EH (cell line): ENCODE data around the gene OR52E4.

Source experiments
- DNase-seq: peaks from one replicate; pipeline ENCODE4 v3.0.0-alpha.2; 2015; ENCODE audit warnings: low read depth

The OR52E4 gene

DNA sequence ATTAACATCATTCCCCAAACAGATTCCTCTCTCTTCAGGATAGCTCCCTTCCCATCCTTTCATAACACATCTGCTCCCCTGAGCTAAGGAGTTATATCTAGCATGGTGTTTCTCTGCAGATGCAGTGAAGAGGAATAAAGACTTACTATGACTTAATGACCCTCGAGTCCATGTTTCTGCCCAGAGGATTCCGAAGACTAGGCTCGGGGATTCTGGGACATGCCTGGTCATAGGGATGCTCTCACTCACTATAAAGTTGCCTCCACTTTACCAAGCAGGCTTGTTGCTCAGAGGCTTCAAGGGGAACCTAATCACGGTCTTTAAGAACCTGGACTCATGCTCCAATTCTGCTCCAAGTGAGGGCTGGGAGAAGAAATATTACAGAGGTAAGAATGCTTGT lies at the start of gene OR52E4:
TSS of gene OR52E4 (plus strand) at position 301 of the 400 bp plus-strand sequence. CDS start 3,664 bp downstream, outside the sequence.
- no peak for DNase-seq

- no peak for DNase-seq
Observed at GRCh38 chr11:5831196-5831829, 49.1 kb upstream of the OR52E4 start.

- DNase-seq: no peak
Observed at GRCh38 chr11:5833446-5833845, 47.0 kb upstream of the OR52E4 start.

DNA sequence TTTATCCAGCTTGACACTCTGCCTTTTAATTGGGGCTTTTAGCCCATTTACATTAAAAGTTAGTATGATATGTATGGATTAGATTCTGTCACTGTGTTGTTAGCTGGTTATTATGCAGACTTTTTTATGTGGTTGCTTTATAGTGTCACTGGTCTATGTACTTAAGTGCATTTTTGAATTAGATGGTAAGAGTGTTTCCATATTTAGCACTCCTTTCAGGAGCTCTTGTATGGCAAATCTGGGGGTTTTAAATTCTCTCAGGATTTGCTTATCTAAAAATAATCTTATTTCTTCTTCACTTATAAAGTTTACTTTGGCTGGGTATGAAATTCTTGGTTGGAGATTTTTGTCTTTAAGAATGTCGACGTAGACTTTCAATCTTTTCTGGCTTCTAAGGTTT lies 42.7 kb upstream of the OR52E4 start:
- DNase-seq: no peak

GRCh38 chr11:5841797-5842196 lies 38.6 kb upstream of the OR52E4 start, which contains the start of gene OR52E6:
Gene OR52E6 (minus strand): TSS chr11:5841897. CDS start chr11:5841897, 0 bp downstream.
- DNase-seq: no peak

DNA sequence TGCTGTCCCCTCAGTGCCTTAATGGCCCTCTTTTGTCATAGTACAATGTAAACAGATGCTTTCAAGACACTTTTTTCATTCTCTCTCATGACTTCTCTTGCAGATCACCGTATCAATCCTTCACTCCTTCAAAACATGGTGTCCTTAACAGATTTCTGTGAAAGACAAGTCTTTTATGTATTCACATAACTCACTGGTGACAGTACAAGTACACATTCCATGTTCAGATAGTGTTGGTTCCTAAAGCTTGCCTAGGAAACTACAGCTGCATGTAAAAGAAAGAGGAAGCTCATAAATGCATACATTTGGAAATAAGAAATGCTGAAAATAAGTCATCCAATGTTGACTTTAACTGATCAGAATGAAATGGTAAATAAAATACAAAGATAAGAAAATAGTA lies 33.7 kb upstream of the OR52E4 start:
- no peak for DNase-seq

DNA sequence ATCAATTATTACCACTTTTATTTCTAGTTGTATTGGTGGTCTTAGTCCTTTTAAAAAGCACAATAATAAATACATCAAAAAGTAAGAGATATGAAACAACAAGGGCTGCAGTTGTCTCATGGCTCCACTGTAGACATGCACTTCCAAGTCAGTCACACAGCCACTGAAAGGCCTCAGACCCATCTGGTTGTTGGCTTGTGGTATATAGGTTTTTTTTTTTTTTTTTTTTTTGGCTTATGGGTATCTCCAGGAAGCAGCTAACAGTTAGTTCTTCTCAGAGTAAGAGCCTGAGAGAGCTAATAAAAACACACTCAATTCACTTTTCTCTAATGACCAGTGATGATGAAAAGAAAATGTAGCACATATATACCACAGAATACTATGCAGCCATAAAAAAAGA lies 32.7 kb upstream of the OR52E4 start:
- DNase-seq: no peak

DNA sequence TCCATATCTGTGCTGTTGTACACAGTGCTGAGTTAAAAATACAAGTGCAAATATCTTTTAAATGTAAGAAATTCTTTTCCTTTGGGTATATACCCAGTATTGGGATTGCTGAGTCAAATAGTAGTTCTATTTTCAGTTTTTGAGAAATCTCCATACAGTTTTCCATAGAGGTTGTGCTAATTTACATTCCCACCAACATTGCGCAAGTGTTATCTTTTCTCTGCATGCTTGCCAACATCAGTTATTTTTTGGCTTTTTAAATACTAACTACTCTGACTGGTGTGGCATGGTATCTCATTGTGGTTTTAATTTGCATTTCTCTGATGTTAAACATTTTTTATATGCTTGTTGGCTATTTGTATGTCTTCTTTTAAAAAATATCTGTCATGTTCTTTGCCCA lies 29.4 kb upstream of the OR52E4 start:
- DNase-seq: no peak

DNA sequence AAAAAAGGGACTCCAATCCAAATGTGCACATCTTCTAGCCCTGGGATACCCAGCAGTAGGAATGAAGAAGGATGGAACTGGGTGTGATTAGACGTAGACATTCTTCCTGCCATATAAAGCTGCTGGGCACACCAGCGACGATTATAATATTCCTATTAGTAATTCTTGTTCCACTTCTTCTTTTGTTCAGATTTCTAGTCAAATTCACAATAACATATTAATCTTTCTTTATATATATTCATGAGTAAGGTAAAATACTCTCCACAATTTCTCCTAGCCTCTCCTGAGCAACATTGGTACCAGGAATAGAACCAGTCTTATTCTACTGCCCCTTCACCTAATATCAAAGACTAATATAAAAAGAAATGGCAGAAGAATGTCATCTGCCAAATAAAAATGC lies 22.8 kb upstream of the OR52E4 start, which contains the start of gene OR52E8:
TSS of gene OR52E8 (minus strand) at position 101 of the 400 bp plus-strand sequence. CDS start at position 101, 0 bp downstream.
- DNase-seq: no peak

DNA sequence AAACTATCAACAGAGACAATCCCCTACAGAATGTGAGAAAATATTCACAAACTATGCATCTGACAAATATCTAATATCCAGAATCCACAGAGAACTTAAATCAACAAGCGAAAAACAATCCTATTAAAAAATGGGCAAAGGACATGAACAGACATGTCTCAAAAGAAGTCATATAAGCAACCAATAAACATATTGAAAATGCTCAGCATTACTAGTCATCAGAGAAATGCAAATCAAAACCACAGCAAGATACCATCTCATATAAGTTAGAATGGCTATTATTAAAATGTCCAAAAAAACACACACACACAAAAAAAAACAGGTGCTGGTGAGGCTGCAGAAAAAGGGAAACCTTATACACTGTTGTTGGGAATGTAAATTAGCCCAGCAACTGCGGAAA lies 14.6 kb upstream of the OR52E4 start:
- DNase-seq: no peak

GRCh38 chr11:5878564-5878963 lies 1.9 kb upstream of the OR52E4 start:
- DNase-seq: no peak

DNA sequence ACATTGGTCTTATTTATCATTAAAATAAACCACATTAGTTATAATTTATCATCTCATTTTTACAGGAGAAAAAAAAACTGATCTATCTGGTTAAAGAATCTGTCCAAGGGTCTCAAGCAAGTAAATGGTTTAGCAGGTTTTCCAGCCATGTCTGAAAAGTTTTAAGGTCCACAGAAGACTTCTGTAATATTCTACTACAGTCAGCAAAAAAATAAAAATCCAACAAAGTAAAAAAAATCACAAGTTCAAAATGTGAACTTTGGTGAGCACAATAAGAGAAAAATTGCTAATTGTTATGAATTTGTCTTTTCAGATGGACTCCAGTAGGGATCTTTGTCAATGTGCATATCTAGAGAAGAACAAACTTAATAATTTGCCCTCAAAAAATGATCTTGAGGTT lies 1.3 kb downstream of the OR52E4 start:
- no peak for DNase-seq

DNA sequence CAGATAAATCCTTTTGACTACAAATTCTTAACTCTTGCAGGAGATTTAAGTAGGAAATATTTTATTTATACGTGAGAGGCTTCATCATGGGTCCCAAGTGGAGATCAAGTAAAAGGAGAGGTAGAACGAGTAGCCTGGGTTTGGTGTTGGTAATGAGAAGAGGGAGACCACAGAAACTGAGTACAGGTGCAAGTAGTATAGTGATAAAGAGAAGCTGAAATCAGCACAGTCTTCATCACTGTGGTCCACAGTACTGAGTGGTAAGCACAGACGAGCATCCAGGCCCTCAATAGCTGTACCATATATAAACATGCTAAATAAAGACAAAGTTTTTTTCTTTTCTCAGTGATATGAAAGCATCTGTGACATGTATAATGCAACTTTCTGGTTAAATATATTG lies 6.7 kb downstream of the OR52E4 start:
- DNase-seq: no peak

DNA sequence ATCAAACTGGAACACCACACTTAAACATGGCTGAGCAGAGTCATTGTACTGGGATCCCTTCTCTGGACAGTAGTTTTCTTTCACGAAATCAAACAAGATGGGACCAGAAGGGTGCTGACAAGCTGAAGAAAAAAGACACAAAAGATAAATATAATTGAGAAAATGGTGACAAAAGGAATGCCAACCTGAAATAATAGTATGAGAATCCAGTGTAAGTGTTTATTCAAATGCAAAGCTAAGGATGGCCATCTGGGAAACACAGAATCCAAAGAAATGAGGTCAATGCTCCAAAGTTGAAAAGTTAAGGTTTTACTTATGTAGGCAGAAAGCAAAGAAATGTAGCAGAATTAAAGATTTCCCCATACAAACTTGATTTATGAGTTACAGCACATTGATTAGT lies 7.2 kb downstream of the OR52E4 start:
- DNase-seq: no peak

- peak; percentile 4 for DNase-seq
Observed at GRCh38 chr11:5891216-5891800, 10.9 kb downstream of the OR52E4 start.

GRCh38 chr11:5892908-5893307 lies 12.5 kb downstream of the OR52E4 start, which contains the start of gene OR52E5:
Gene OR52E5 (plus strand): TSS chr11:5893208. CDS start chr11:5900777, 7,569 bp downstream.
- no peak for DNase-seq

DNA sequence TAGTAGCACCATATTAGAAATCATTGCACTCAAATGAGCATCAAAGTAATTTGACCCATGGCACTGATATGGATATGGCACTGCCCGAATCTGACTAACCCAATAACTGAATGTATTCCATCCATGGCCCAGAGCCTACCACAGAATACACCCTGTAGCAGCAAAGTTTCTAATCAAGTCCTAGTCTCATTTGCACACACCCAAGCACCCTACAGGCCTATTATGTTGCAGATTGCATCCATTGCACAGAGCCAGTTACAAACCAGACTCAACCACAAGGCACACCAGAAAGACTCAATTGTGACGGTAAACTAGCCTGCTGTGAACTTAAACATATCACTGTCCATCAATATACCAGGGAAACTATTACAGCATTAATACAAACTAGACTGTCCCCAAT lies 19.1 kb downstream of the OR52E4 start:
- DNase-seq: no peak

DNA sequence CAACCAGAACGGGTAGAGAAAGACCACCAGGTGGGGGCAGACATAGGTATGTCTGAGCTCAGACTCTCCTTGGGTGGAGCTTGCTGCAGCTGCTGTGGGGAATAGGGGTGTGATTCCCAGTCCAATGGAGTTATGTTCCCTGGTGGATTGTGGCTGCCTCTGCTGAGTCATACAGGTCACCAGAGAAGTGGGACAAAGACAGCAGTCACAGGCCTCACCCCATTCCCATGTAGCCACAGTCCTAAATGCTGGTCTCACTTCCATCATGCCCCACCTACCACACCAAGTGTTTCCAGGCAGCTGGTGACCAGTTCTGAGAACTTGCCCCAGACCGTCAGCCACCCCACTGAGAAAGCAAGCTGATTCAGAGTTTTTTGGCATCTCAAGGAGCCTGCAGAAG lies 30.1 kb downstream of the OR52E4 start:
- DNase-seq: no peak

GRCh38 chr11:5922749-5923426 lies 42.5 kb downstream of the OR52E4 start:
- DNase-seq: no peak

- no peak for DNase-seq
Observed at GRCh38 chr11:5923427-5923776, 43.0 kb downstream of the OR52E4 start.

GRCh38 chr11:5923794-5924193 lies 43.4 kb downstream of the OR52E4 start:
- no peak for DNase-seq

- DNase-seq: no peak
Observed at GRCh38 chr11:5928271-5928670, 47.8 kb downstream of the OR52E4 start.

DNA sequence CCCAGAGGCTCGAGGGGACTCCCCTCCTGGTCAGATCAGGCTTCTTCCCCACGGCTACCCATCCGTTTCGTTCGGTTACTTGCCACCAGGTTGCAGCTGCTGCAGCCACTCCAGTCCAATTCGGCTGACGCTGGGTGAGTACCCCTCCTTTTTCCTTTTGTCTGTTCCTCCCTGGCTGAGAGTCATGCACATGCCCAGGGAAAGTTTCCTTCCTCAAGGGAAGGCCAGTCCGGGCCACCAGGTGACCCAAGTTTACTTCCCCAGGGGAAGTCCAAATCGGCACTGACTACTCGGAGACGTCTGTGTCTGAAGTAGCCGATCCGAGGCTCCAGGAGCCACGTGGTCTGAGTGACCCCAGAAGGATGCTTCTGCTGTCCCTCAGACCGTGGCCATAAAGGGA lies 48.4 kb downstream of the OR52E4 start:
- no peak for DNase-seq
